NCI-H446 treated with DMSO at 0.1 percent for 48 hours (cell line): ENCODE data around the gene SLC34A1.
"Not testable (repeated sequence)": the region's sequence is repeated elsewhere in the genome, so short reads cannot be mapped to it uniquely, and the experiment has no call there.

ENCODE experiments used
- DNase-seq: peaks from one replicate; lab custom pipeline; 2025; lab: John Stamatoyannopoulos, UW

The SLC34A1 gene

DNA sequence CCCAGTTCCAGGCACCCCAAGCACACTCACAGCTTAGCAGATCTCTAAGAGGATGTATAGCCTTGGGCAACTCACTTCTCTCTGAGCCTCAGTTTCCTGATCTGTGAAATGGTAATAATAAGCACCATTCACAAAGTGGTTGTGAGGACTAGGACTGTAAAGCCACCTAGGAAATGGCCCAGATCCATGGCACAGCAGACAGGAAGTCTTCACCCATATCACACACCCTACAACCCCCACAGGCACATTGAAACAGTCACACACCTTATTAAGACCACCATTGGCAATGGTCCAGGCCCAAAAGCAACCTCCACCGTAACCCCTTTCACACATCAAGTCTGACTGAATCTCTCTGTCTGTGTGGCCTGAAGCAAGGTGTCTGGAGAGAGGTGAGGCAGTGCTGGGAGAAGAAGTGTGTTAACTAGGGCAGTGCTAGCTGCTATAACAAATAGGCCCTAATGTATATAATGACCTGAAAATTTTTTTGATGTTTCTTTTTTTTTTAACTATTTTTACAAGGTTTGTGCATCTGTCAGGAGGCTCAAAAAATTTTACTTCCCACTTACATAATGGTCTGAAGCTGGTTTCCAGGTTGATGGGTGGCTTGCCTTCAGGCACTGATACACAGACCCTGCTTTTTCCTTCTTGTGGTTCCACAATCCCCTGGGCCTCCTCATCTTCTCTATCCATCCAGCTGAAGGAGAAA lies 28.9 kb upstream of the SLC34A1 start:
- no peak for DNase-seq

DNA sequence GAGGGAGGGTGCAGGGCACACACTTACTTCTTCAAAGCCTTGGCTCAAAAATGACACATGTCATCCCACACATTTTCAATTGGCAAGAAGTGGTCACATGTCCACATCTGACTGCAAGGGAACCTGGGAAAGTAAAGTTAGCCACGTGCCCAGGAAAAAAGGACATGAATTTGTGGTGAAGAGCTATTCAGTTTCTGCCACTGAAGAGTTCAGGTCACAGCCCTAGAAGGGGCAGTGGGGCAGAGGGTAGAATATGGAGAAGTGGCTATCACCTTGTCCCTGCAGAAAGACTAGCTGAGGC lies 28.4 kb upstream of the SLC34A1 start:
- no peak for DNase-seq

DNA sequence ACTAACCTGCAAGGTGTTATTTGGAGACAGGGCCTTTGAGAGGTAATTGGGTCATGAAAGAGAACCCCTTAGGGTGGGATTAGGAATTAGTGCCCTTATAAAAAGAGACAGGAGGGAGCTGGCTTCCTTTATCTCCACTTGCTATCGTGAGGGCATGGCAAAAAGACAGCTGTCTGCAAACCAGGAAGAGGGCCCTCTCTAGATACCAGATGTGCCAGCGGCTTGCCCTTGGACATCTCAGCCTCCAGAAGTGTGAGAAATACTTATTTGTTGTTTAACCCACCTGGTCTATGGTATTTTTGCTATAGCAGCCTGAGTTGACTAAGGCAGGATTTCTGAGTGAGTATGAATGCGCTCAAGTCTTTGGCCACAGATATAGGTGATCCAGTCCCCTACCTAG lies 27.5 kb upstream of the SLC34A1 start:
- no peak for DNase-seq

DNA sequence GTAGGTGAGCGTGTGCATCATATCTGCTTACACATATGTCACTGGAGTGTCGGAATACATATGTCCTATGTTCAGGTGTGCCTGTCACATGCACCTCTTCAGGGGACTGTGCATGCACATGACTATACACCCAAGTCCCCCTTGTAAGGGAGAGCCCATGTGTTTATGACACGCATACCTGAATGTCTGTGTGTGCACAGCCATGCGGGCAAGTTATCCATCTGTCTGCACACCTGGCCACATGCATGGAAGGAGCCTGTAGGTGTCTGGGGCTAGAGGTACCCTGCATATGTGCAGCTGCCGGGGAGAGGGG lies 27.1 kb upstream of the SLC34A1 start:
- no peak for DNase-seq

DNA sequence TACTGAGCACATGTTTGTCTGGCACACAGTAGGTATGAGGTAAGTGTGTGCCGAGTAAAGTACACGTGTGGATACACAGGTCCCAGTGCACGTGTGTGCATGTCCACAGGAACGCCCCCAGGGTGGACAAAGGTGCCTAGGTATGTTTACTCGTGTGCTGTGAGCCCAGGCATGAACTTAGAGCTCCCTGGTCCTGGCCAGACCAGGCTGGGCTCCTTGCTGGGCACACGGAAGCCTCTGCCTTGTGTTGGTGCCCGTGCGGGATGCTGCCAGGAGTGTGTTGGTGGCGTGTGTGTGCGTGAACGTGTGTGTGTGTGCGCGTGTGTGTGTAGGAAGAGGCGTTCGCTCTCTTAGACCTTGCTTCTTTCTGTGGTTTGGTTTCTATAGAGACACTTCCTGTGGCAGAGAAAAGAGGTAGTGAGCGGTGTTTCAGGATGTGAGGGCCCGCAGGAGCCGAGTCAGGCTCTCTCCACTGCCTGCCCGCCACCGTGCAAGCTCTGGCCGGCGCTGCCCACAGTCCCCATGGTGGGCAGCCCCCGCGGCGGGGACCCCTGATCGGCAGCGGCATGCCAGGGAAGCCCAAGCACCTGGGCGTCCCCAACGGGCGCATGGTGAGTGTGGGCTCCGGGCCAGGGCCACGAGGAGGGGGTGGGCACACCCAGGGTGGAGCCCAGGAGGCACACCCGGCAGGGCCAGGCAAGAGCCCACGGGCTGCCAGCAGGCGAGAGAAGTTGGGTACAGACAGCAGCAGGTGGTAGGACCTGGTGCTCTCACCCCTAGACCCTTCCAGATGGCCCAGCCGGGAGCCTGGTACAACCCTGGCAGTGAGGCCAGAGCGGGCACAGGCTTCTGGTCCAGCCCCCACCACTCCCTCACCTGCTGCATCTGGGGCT lies 26.5 kb upstream of the SLC34A1 start, which contains the start of gene RGS14:
Gene RGS14, plus strand, starts transcription at position 466 of the 893 bp plus-strand sequence. Its CDS starts 101 bp downstream, at position 567.
- no peak for DNase-seq

DNA sequence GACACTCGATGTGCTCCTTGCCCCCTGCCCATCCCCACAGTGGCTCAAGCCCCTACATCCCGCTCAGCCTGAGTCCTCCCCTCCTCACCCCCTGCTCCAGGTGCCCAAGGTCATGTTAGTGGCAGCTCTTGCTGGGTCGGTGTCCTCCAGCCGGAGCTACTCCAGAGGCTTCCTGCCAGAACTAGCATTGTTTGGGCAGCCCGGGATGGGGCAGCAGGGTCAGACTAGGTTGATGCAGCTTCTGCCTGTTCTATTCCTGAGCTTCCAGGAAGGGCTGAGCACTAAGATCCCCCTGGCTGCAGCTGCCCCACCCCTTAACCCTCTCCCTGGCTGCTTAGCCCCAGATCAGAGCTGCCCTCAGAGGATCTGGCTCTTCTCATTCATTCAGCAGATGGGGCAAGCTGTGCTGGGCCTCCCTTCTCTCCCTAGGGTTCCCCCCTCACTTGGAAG lies 25.8 kb upstream of the SLC34A1 start:
- DNase-seq, result no peak

DNA sequence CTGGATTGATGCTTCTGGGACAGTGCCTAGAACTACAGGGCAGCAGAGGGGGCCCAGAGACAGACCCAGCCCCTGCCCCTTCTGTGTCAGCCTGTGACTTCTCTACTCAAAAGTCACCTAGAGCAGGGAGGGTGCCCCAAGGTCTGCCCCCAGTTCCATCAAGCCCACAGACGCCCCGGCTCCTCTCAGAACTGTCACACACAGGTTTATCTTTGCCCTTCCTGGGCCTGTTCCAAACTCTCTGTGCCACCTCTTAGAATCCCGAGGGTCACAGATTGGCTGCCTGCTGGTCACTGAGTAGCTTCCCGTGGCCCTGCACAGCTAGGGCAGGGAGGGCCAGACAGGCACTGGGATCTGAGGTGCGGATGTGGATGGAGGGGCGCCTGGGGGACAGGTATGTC lies 24.8 kb upstream of the SLC34A1 start:
- no peak for DNase-seq

DNA sequence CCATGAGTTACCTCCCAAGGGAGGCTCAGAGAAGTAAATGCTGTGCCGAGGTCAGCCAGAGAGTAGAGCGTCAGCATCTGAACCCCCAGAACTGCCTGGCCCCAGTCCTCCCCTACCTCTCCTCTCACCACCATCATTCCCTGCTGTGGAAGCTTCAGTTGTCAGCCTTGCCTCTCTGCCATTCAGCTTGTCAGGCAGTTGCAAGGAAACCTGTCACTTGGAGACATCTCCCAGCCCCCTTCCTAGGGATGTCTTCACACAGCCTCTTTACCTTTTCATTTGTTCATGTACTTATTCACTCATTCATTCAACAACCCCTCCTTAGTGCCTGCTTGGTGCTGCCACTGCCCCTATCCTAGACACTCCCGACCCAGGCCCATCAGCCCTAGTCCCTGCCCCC lies 24.4 kb upstream of the SLC34A1 start:
- DNase-seq, result no peak

DNA sequence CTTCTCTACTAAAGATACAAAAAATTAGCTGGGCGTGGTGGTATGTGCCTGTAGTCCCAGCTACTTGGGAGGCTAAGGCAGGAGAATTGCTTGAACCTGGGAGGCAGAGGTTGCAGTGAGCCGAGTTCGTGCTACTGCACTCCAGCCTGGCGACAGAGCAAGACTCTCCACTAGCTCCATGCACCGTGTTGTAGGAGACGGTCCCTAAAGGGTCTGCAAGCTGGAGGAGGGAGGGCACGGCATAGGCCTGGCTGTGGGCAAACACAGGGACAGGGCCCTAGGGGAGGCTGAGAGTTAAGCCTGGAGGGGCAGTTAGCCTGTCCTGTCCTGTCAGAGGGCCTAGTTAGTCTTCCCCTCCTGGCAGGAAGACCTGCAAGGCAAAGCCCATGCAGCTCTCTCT lies 23.5 kb upstream of the SLC34A1 start:
- DNase-seq, result not testable (repeated sequence)

DNA sequence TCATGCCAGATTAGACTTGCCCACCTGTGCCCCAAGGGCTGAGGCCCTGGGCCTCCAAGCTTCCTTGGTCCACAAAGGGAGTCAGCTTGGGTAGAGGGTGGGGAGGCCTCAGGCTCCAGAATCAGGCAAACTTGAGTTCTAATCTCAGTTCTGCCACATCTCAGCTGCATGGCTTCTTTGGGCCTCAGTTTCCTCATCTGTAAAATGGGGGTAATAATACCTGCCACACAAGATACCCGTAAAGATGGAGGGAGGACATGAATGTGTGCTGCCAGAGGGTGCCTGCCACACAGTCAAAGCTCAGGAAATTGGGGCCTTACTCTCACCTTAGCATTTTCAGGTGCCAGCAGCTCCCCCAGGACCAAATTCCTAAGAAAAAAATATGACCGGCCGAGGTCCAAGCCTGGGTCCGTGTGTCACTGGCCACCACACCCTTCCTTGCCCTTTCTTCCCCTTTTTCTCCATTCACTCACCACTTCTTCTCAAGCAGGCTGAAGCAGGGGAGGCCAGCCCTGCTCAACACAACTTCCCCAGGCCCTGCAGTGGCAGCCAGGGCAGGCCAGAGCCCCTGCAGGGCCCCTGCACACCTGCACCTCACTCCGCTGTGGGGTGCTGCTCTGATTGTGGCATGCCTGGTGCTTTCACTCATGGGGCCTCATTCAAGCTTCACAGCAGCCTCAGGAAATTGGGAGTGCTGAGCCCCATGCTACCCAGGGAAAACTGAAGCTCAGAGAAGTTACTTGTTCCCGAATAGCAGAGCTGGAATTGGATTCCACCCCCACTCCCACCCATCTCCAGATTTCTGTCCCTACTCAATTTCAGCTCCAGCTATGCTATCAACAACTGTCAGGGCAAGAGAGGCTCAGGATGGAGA lies 22.6 kb upstream of the SLC34A1 start:
- no peak for DNase-seq

DNA sequence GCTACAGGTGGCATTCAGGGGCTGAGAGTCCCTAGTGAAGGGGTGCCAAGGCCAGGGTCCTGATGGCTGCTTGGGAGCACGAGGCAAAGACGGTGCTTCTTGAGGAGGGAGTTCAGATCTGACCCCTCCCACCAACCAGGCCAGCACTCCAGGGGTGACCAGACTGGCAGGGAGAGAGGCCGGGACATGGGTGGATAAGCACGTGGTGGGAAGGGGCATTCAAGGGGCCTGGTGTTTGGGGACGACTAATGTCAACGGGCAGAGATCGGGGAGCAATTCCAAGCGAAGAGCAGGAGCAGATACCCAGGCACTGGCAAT lies 22.0 kb upstream of the SLC34A1 start:
- no peak for DNase-seq

DNA sequence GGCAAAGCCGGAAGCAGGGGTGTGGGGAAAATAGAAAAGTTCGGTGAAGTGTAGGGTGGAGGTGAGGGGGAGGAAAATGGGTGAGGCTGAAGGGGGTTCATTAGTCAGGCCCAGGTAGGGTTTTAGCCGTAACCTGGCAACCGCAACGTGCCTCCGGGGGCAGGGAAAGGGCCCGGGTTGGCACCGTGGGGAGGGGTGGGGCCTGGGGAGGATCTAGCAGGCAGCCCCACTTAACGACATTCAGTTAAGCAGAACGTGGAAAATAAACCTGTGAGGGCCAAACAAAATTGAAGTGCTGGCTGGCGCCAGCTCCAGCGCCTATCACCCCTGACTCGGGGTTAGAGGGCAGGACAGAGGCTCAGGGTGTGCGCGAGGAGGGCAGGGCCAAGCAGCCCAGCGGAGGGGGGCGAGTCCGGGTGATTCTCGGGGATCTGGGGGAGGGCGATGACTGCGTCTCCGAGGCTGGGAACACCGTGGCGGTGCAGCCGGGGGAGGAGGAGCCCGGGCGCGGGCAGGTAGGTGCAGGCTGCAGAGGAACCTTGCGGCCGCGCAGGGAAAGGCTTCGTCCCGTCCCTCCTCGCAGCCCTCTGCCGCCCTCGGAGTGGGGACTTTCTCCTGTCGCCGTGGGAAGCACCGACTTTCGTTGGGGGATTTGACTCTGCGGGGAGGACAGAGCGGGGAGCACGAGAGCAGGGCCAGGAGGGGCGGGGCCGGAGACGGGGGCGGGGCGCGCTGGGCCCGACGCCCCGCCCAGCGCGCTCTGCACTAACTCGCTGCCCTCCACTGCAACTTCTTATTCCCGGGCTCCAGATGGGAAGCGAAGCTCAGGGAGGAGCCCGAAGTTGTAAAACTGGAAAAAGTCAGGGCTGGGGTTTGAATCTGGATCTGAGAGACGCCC lies 21.4 kb upstream of the SLC34A1 start:
- DNase-seq, result no peak

DNA sequence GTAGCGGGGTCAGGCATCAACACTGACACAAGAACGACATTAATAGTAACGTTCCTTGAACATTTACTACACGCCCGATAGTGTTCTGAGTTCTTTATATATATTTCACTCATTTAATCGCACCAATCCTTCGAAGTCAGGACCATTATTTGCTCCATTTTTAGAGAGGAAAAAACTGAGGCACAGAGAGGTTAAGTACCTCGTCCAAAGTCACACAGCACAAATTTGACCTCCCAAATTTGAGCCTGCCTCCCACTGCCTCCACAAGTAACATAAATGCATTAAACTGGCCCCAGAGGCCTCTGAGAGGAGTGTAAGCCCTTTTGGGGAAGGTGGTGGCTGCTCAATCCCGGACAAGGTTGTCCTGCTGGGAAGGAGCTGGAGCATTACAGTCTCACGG lies 20.7 kb upstream of the SLC34A1 start:
- DNase-seq, result no peak

DNA sequence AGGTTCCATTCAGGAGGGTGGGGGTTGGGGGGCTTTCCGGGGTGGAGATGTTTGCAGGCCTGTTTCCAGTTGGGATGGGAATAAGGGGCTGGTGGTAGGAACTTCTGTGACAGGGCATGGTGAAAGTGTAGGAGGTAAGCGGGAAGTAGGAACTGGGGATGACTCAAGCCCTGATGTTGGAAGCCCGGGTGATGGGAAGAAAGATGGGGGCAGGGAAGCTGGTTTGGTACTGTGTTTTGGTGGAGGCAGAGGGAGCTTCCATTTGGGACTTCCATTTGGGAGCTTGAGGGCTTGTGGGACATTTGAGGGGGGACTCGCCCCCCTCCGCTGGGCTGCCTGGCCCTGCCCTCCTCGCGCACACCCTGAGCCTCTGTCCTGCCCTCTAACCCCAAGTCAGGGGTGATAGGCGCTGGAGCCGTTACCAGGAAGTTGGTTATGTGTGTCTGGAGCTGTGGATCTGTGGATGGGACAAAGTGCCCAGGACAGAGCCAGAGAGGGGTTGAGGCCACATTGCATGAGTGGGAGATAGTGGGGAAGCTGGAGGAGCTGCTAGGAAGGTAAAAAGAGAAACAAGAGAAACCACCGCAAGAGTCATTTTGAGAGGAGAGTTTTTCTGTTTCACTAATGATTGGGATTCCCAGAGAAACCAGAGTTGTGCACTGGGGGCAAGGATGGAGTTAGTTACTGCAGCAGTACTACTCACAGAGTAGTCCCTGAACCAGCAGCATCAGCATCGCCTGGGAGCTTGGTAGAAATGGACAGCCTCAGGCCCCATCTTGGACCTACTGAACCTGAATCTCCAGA lies 19.9 kb upstream of the SLC34A1 start:
- no peak for DNase-seq

DNA sequence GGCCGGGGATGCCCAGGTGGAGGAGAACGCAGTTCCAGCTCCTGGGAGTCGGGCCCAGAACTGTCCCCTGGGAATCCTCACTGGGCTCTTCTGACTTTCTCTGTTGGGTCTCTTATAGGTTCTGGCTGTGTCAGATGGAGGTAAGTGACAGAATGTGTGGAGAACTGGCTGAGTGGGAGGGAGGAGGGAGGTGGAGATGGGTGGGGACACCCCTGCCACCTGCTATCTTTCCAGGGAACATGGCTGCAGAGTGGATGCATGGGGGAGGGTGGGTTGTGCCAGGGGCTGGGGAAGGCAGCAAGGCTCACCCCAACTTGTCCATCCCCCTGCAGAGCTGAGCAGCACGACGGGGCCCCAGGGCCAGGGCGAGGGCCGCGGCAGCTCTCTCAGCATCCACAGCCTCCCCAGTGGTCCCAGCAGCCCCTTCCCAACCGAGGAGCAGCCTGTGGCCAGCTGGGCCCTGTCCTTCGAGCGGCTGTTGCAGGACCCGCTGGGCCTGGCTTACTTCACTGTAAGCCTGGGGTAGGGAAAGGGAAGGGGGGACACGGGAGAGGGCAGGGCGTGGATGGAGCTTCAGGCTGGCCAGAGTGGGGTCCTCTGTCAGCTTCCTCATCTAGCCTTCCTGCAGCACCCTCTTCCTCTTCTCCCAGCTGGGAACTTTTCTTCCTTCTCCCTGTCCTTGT lies 18.2 kb upstream of the SLC34A1 start:
- no peak for DNase-seq

DNA sequence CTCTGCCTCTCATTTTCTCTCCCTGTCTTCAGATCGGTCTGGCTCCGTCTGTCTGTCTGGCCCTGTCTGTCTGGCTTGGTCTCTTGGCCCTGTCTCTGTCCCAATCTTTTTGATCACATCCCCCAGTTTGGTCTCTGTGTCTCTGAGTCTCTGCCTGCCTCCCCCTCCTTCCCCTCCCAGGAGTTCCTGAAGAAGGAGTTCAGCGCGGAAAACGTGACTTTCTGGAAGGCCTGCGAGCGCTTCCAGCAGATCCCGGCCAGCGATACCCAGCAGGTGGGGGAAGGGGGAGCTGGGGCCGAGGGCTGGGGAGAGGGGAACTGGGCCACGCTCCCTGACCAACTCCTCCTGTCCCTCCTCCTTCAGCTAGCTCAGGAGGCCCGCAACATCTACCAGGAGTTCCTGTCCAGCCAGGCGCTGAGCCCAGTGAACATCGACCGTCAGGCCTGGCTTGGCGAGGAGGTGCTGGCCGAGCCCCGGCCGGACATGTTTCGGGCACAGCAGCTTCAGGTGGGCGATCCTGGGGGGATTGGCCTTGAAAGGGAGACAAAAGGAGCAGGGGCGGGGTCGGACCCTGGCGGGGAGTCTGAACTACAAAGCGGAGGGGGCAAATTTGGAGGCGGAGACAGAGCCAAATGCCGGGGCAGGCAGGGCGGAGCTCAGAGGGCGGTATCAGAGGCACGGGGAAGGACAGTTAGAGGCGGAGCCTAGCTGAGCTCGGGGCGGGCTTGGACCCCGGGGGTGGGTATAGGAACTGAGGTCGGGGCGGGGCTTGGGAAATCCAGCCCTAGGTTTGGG lies 17.5 kb upstream of the SLC34A1 start:
- DNase-seq, result no peak

DNA sequence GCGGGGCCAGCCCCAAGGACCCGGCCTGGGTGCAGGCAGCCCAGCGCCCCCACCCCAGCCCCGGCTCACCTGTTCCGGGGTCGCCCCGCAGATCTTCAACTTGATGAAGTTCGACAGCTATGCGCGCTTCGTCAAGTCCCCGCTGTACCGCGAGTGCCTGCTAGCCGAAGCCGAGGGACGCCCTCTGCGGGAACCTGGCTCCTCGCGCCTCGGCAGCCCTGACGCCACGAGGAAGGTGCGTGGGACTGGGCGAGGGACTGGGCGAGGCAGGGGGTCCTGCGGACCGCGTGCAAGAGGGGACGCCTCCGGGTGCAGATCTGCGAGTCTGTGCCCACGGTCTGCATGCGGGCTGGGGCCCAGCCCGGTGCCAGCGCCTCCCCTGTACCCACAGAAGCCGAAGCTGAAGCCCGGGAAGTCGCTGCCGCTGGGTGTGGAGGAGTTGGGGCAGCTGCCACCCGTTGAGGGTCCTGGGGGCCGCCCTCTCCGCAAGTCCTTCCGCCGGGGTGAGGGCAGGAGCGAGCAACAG lies 16.8 kb upstream of the SLC34A1 start:
- DNase-seq, result no peak

DNA sequence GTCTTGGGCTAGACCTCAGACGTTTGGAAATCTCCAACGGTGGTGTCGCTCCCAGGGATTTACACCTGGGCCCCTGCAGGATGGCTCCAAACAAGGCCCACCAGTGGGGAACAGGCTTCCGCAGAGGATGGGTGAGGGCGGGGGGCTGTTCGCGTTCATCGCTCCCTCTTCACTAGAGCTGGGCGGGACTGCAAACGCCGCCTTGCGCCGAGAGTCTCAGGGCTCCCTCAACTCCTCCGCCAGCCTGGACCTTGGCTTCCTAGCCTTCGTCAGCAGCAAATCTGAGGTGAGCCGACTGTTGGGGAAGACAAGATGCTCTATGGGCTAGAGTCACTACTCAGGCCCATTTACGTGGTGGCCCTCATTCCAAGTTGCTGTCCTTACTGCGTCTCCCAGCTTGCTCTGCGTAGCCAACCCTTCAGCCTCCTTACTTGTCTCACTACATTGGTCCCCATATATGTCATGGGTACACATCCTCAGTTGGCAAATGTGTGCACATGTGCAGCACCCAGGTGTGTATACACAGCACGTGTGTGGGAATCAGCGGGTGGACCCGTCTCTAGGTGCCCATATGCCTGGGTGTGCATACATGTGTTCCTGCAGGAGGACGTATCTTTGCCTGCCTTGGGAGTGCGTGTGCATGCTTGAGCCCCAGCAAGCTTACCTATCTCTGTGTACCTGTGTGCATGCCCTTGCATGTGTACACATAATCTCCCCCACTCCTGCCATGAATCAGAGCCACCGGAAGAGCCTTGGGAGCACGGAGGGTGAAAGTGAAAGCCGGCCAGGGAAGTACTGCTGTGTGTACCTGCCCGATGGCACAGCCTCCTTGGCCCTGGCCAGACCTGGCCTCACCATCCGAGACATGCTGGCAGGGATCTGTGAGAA lies 16.0 kb upstream of the SLC34A1 start:
- no peak for DNase-seq
